Stimulated activated CD8-positive, alpha-beta memory T cell treated with anti-CD3 and anti-CD28 coated beads, Interleukin-12 subunit alpha, Interleukin-12 subunit beta, amount 100 ng/mL, for 4 hours (primary cell): Measurements from ENCODE around the gene SEPTIN1.

Experiments used
- DNase-seq: peaks from one replicate; pipeline ENCODE4 v3.0.0-alpha.2; 2020; ENCODE audit warnings: low read depth

SEPTIN1 gene

GRCh38 chr16:30382111-30382881, at the start of gene SEPTIN1:
SEPTIN1 (minus strand) TSS chr16:30382561; CDS start chr16:30382542, 19 bp downstream.
- DNase-seq = peak; percentile 59

DNA sequence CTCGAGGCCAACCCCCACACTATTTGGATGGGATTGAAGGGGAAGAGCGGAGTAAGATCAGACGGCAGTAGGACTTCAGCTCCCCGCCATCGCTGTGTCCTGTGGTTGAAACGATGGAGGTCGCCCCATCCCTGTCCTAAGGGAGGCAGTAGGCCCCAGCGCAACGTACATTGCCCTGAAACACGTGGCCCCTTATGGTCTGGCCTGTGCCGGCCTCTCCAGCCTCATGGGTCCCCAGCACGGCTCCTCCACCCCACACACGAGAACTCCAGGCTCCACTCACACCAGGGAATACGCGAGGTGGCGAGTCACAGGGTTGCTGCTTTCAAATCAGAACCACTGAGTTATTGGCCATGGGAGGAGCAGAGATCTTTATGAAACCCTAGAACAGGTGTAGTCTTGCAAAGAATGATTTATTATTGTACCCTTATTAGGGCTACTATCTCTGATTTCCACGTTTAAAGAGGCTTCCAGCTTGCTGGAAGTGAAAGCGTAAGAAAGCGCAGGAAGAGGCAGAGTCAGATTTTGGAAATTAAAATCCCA, 48.1 kb upstream of the SEPTIN1 start:
- no peak for DNase-seq

- DNase-seq = peak; percentile 90
Measured at GRCh38 chr16:30429678-30430427, 47.5 kb upstream of the SEPTIN1 start, which contains the start of gene DCTPP1. DCTPP1 (minus strand) TSS chr16:30430030; CDS start chr16:30429980, 50 bp downstream.

DNA sequence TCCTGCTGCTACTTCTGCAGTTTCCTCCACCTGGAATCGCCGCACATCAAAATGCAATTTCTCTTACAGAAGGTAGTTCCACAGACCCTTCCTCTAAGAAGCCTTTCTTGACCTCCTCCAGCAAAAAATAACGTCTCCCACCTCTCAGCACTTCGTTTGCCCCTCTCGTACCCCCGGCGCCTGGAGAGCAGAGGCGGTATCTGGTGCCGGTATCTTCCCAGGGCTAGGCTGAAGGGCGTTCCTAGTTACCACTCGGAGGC, 47.0 kb upstream of the SEPTIN1 start:
- no peak for DNase-seq

- no peak for DNase-seq
Measured at GRCh38 chr16:30428055-30428454, 45.7 kb upstream of the SEPTIN1 start.

GRCh38 chr16:30421010-30421409, 38.6 kb upstream of the SEPTIN1 start:
- DNase-seq = no peak

DNA sequence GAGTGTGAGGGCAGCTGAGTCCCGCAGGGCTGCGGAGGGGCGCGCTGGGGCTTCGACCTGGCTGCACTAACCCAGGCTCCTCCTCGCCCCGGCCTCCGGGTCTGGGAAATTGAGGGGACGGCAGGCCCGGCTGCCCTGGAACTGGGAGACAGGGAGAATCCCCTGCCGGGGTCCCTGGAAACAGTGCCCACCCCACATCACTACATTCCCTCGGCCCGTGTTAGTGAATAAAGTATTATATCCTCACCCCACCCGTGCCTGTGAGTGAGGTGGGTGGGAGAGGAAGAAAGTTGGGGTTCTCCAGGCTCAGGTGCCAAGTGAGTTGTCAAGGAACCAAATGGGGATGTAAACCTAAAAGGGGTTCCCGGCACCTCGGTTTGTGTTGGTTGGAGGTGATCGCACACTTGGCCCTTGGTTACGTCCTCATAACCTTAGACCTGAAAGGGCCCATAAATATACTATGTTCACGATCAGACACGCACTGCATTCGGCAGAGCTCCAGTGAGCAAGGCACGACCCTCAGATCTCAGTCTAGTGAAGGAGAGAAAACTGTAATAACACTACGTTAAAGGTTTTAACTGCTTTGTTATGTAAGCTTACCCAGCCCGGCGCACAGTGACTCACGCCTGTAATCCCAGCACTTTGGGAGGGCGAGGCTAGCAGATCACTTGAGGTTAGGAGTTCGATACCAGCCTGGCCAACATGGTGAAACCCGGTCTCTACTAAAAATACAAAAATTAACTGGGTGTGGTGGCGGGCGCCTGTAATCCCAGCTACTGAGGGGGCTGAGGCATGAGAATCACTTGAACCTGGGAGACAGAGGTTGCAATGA, 36.2 kb upstream of the SEPTIN1 start:
- no peak for DNase-seq

DNA sequence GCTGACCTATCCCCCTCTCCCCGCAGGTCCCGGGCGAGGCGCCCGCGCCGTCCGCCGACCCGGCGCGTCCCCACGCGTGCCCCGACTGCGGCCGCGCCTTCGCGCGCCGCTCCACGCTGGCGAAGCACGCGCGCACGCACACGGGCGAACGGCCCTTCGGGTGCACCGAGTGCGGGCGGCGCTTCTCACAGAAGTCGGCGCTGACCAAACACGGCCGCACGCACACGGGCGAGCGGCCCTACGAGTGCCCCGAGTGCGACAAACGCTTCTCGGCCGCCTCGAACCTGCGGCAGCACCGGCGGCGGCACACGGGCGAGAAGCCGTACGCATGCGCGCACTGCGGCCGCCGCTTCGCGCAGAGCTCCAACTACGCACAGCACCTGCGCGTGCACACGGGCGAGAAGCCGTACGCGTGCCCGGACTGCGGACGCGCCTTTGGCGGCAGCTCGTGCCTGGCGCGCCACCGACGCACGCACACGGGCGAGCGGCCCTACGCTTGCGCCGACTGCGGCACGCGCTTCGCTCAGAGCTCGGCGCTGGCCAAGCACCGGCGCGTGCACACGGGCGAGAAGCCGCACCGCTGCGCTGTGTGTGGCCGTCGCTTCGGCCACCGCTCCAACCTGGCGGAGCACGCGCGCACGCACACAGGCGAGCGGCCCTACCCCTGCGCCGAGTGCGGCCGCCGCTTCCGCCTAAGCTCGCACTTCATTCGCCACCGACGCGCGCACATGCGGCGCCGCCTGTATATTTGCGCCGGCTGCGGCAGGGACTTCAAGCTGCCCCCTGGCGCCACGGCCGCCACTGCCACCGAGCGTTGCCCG, 35.4 kb upstream of the SEPTIN1 start:
- DNase-seq = peak; percentile 82

- DNase-seq = no peak
Measured at GRCh38 chr16:30416624-30417528, 34.5 kb upstream of the SEPTIN1 start.

GRCh38 chr16:30416047-30416603, 33.8 kb upstream of the SEPTIN1 start:
- no peak for DNase-seq

GRCh38 chr16:30414159-30414558, 31.8 kb upstream of the SEPTIN1 start:
- DNase-seq = no peak

GRCh38 chr16:30413112-30413806, 30.9 kb upstream of the SEPTIN1 start:
- DNase-seq = no peak

GRCh38 chr16:30409125-30410060, 27.0 kb upstream of the SEPTIN1 start:
- peak; percentile 77 for DNase-seq

GRCh38 chr16:30407804-30408534, 25.6 kb upstream of the SEPTIN1 start:
- DNase-seq = no peak

- peak; percentile 86 for DNase-seq
Measured at GRCh38 chr16:30407102-30407803, 24.9 kb upstream of the SEPTIN1 start, which contains the start of gene ZNF771. ZNF771 (plus strand) TSS chr16:30407606; CDS start chr16:30408054, 448 bp downstream.

GRCh38 chr16:30406795-30407101, 24.4 kb upstream of the SEPTIN1 start:
- no peak for DNase-seq
